ENCODE results near the gene CLDN4.
"Not testable (repeated sequence)": the region's sequence is repeated elsewhere in the genome, so short reads cannot be mapped to it uniquely, and the experiment has no call there.

CLDN4 gene

DNA sequence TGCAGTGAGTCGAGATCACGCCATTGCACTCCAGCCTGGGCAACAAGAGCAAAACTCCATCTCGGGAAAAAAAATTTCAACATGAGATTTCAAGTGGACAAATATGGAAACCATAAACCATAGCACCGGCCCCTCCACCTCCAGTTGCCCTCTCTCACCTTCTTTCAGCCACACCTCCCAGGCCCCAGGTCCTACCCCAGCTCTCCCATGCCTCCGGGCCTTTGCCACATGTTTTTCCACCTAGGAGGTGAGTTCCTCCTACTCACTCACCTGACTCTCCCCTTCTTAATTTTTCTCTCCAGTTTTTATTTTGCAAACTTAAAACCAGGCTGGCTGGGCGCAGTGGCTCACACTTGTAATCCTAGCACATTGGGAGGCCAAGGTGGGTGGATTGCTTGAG, 13.7 kb upstream of the CLDN4 start:
- no peak for DNase-seq (ENCODE audit: low read depth)
- no peak overlapping the region for H3K4me3 ChIP-seq (ENCODE audit: control insufficient read depth, low read depth, low read length)
- TF ChIP-seq CTCF (IDR thresholded peaks at IDR 0.05; ENCODE audit: control insufficient read depth, insufficient read depth, low read depth, low read length, missing control alignments) = no peak

DNA sequence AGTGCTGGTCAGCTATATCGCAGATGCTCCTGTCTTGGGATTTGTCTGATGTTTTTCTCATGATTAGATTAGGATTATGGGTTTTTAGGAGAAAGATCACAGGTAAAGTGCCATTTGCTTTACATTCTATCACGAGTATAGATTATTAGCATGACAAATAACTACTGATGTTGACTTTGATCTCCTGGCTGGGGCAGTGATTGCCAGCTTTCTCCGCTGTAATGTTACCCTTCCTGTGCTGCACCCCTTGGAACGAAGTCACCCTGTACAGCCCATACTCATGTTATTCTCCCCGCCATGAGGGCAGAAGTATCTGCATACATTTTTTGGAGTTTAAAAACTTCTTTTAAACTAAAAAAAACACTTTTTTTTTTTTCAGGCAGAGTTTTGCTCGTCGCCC, 10.8 kb upstream of the CLDN4 start:
- DNase-seq (ENCODE audit: low read depth) = no peak

GRCh38 chr7:73821597-73822285, 9.1 kb upstream of the CLDN4 start:
- not testable (repeated sequence) for H3K4me3 ChIP-seq (ENCODE audit: control insufficient read depth, low read depth, low read length); DNase-seq (ENCODE audit: low read depth)

More for the DNA sequence above, 10.8 kb upstream of the CLDN4 start:
- no peak for TF ChIP-seq CTCF (IDR thresholded peaks at IDR 0.05; ENCODE audit: control insufficient read depth, insufficient read depth, low read depth, low read length, missing control alignments)
- no peak overlapping the region for H3K4me3 ChIP-seq (ENCODE audit: control insufficient read depth, low read depth, low read length)

GRCh38 chr7:73822319-73823173, 8.2 kb upstream of the CLDN4 start:
- H3K4me3 ChIP-seq (ENCODE audit: control insufficient read depth, low read depth, low read length) = no peak overlapping the region
- no peak for TF ChIP-seq CTCF (IDR thresholded peaks at IDR 0.05; ENCODE audit: control insufficient read depth, insufficient read depth, low read depth, low read length, missing control alignments)
- peak; percentile 82 for DNase-seq (ENCODE audit: low read depth)

DNA sequence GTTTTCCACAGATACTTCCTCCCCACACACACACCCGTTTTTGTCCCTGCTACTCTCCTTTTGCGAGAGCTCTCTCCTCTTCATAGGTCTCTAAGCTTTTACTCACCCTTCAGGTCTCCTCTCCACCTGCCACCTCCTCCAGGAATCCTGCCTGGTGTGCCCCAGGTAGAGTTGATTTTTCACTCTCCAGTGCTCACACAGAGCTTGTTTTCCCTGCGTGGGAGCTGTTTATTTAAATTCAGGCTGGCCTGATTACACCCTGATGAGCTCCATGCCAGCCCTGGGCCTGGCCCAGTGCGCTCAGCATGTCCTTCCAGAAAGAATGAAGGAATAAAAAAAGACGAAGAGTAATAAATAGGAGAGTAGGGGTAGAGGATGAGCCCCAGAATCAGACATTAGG, 7.5 kb upstream of the CLDN4 start:
- no peak for TF ChIP-seq CTCF (IDR thresholded peaks at IDR 0.05; ENCODE audit: control insufficient read depth, insufficient read depth, low read depth, low read length, missing control alignments)
- H3K4me3 ChIP-seq (ENCODE audit: control insufficient read depth, low read depth, low read length) = no peak overlapping the region
- no peak for DNase-seq (ENCODE audit: low read depth)

- TF ChIP-seq CTCF (IDR thresholded peaks at IDR 0.05; ENCODE audit: control insufficient read depth, insufficient read depth, low read depth, low read length, missing control alignments) = no peak
- H3K4me3 ChIP-seq (ENCODE audit: control insufficient read depth, low read depth, low read length) = no peak overlapping the region
- no peak for DNase-seq (ENCODE audit: low read depth)
Observed at GRCh38 chr7:73823873-73824592, 6.8 kb upstream of the CLDN4 start.
